Neural progenitor cell (in vitro differentiated cells): ENCODE data around the gene CEL. TPM values are rescaled to one million over a fixed set of nuclear protein-coding genes. Genes with fewer than 3 reads are reported as not detected.

Experiments
- DNase-seq: peaks from one replicate; pipeline ENCODE4 v3.0.0-alpha.2; 2016; ENCODE audit warnings: low spot score
- H2AFZ ChIP-seq: fragments of 200-600 bp; sonication (generic); replicated peaks from 2 replicates; pipeline ENCODE4 v1.6.1; 2016; ENCODE audit warnings: antibody characterized with exemption
- H3F3A ChIP-seq: fragments of 200-600 bp; sonication (generic); 2 replicates; pipeline ENCODE4 v1.6.1; 2016; ENCODE audit warnings: antibody characterized with exemption, low read depth
- H3K27ac ChIP-seq: fragments of 200-600 bp; sonication (generic); 2 replicates; pipeline ENCODE4 v1.5.1; 2016; ENCODE audit warnings: mild to moderate bottlenecking
- H3K27me3 ChIP-seq: fragments of 200-600 bp; sonication (generic); 2 replicates; pipeline ENCODE4 v1.6.1; 2016; ENCODE audit warnings: mild to moderate bottlenecking, moderate library complexity
- H3K36me3 ChIP-seq: fragments of 200-600 bp; sonication (generic); 2 replicates; pipeline ENCODE4 v1.5.1; 2016
- H3K4me1 ChIP-seq: fragments of 200-600 bp; sonication (generic); 2 replicates; pipeline ENCODE4 v1.6.1; 2016; ENCODE audit warnings: mixed run types
- H3K4me2 ChIP-seq: fragments of 200-600 bp; sonication (generic); 2 replicates; pipeline ENCODE4 v1.6.1; 2016
- H3K4me3 ChIP-seq: fragments of 200-600 bp; sonication (generic); 2 replicates; pipeline ENCODE4 v1.5.1; 2016
- H3K79me2 ChIP-seq: fragments of 200-600 bp; sonication (generic); 2 replicates; pipeline ENCODE4 v1.6.1; 2016; ENCODE audit warnings: low read depth
- H3K9ac ChIP-seq: fragments of 200-600 bp; sonication (generic); 2 replicates; pipeline ENCODE4 v1.6.1; 2016
- H3K9me3 ChIP-seq: fragments of 200-600 bp; sonication (generic); 2 replicates; pipeline ENCODE4 v1.5.1; 2016; ENCODE audit warnings: low read depth
- H4K20me1 ChIP-seq: fragments of 200-600 bp; sonication (generic); 2 replicates; pipeline ENCODE4 v1.6.1; 2016; ENCODE audit warnings: low read depth
- H3K27ac Mint-ChIP-seq: 3 replicates; pipeline ENCODE4 v1.8.0; 2021; ENCODE audit warnings: mixed read lengths
- H3K27me3 Mint-ChIP-seq: 2 replicates; pipeline ENCODE4 v1.8.0; 2022; ENCODE audit warnings: low read depth, mild to moderate bottlenecking, inconsistent platforms, moderate library complexity, mixed read lengths; ENCODE audit not compliant: insufficient read depth
- H3K36me3 Mint-ChIP-seq: 3 replicates; pipeline ENCODE4 v1.8.0; 2021; ENCODE audit warnings: mixed read lengths
- H3K4me1 Mint-ChIP-seq: 3 replicates; pipeline ENCODE4 v1.8.0; 2021; ENCODE audit warnings: mixed read lengths
- H3K4me3 Mint-ChIP-seq: 3 replicates; pipeline ENCODE4 v1.8.0; 2021; ENCODE audit warnings: mild to moderate bottlenecking, moderate library complexity, mixed read lengths
- H3K9me3 Mint-ChIP-seq: 3 replicates; pipeline ENCODE4 v1.8.0; 2020; ENCODE audit warnings: mixed read lengths
- CTCF ChIP-seq: fragments of 200-600 bp; sonication (generic); IDR thresholded peaks from 2 replicates; pipeline ENCODE4 v1.5.1; 2017; ENCODE audit warnings: antibody characterized with exemption, mild to moderate bottlenecking
- EZH2 ChIP-seq: fragments of 200-600 bp; sonication (generic); IDR thresholded peaks from 2 replicates; pipeline ENCODE4 v1.6.1; 2017; ENCODE audit warnings: antibody characterized with exemption, mild to moderate bottlenecking, moderate library complexity
- EZH2phosphoT487 ChIP-seq: fragments of 200-600 bp; sonication (generic); IDR thresholded peaks from 2 replicates; pipeline ENCODE4 v1.6.1; 2017; ENCODE audit warnings: antibody characterized with exemption
- total RNA-seq: library from RNA; depleted of rRNA; stranded (reverse); fragments of >200 nt; gene quantifications from 2 replicates; pipeline ENCODE4 v1.2.3, GENCODE V29; 2015; ENCODE audit warnings: low replicate concordance

CEL gene
- total RNA-seq, 1 donor from 2014 or later: 1.0 TPM

GRCh38 chr9:133063159-133063499, 1.3 kb downstream of the CEL start:
- no peak overlapping the region for H2AFZ ChIP-seq
- no peaks in the 10 kb centered on the region for H3K36me3 ChIP-seq
- TF ChIP-seq CTCF: no peak
- TF ChIP-seq EZH2phosphoT487: no peak
- TF ChIP-seq EZH2: no peak
- H3K9ac ChIP-seq: no peak overlapping the region
- no peaks in the 10 kb centered on the region for H4K20me1 ChIP-seq
- Mint-ChIP-seq H3K4me1 (peaks cover 16% of the 10 kb centered on the region), H3K27ac (no peak overlapping the region), H3K36me3 (peaks cover 6% of the 10 kb centered on the region), H3K27me3 (peaks cover 6% of the 10 kb centered on the region), H3K4me3 (no peak overlapping the region), H3K9me3 (no peaks in the 10 kb centered on the region)
- peaks cover 20% of the 10 kb centered on the region for H3K4me1 ChIP-seq
- H3K9me3 ChIP-seq: no peaks in the 10 kb centered on the region
- peaks cover 20% of the 10 kb centered on the region for H3F3A ChIP-seq
- no peak overlapping the region for H3K4me3 ChIP-seq
- no peak for DNase-seq
- H3K27me3 ChIP-seq: no peaks in the 10 kb centered on the region
- H3K27ac ChIP-seq: no peak overlapping the region
- no peak overlapping the region for H3K4me2 ChIP-seq
- H3K79me2 ChIP-seq: no peaks in the 10 kb centered on the region

- Histone ChIP-seq H2AFZ (no peak overlapping the region), H3K27me3 (no peaks in the 10 kb centered on the region), H3K4me3 (no peak overlapping the region), H3F3A (peaks cover 20% of the 10 kb centered on the region), H3K4me2 (no peak overlapping the region), H3K79me2 (no peaks in the 10 kb centered on the region), H3K36me3 (no peaks in the 10 kb centered on the region), H3K27ac (no peak overlapping the region), H3K4me1 (peaks cover 20% of the 10 kb centered on the region), H3K9ac (no peak overlapping the region), H4K20me1 (no peaks in the 10 kb centered on the region), H3K9me3 (no peaks in the 10 kb centered on the region)
- Mint-ChIP-seq H3K27ac (no peak overlapping the region), H3K4me1 (peaks cover 16% of the 10 kb centered on the region), H3K4me3 (no peak overlapping the region), H3K27me3 (peaks cover 6% of the 10 kb centered on the region), H3K9me3 (no peaks in the 10 kb centered on the region), H3K36me3 (peaks cover 3% of the 10 kb centered on the region)
- TF ChIP-seq EZH2phosphoT487: no peak
- DNase-seq: no peak
Observed at GRCh38 chr9:133063500-133064231, 1.9 kb downstream of the CEL start.

DNA sequence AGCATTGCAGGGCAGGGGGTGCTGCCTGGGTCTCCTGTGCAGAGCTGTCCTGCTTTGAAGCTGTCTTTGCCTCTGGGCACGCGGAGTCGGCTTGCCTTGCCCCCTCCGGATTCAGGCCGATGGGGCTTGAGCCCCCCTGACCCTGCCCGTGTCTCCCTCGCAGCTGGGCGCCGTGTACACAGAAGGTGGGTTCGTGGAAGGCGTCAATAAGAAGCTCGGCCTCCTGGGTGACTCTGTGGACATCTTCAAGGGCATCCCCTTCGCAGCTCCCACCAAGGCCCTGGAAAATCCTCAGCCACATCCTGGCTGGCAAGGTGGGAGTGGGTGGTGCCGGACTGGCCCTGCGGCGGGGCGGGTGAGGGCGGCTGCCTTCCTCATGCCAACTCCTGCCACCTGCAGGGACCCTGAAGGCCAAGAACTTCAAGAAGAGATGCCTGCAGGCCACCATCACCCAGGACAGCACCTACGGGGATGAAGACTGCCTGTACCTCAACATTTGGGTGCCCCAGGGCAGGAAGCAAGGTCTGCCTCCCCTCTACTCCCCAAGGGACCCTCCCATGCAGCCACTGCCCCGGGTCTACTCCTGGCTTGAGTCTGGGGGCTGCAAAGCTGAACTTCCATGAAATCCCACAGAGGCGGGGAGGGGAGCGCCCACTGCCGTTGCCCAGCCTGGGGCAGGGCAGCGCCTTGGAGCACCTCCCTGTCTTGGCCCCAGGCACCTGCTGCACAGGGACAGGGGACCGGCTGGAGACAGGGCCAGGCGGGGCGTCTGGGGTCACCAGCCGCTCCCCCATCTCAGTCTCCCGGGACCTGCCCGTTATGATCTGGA, 2.7 kb downstream of the CEL start:
- H3K4me3 ChIP-seq: no peak overlapping the region
- no peak overlapping the region for H3K9ac ChIP-seq
- H3K27me3 ChIP-seq: no peaks in the 10 kb centered on the region
- H3K9me3 ChIP-seq: no peaks in the 10 kb centered on the region
- H3K79me2 ChIP-seq: no peaks in the 10 kb centered on the region
- peaks cover 3% of the 10 kb centered on the region for H3K27me3 Mint-ChIP-seq
- DNase-seq: no peak
- no peak overlapping the region for H3K27ac Mint-ChIP-seq
- H3K4me1 Mint-ChIP-seq: peaks cover 10% of the 10 kb centered on the region
- H3K9me3 Mint-ChIP-seq: no peaks in the 10 kb centered on the region
- no peak overlapping the region for H3K4me3 Mint-ChIP-seq
- H3K36me3 Mint-ChIP-seq: peaks cover 2% of the 10 kb centered on the region
- no peak overlapping the region for H3K4me2 ChIP-seq
- TF ChIP-seq EZH2 (no peak), EZH2phosphoT487 (no peak), CTCF (no peak)
- H3F3A ChIP-seq: peaks cover 15% of the 10 kb centered on the region
- no peak overlapping the region for H3K27ac ChIP-seq
- peaks cover 17% of the 10 kb centered on the region for H3K4me1 ChIP-seq
- no peak overlapping the region for H2AFZ ChIP-seq
- H4K20me1 ChIP-seq: no peaks in the 10 kb centered on the region
- H3K36me3 ChIP-seq: no peaks in the 10 kb centered on the region

DNA sequence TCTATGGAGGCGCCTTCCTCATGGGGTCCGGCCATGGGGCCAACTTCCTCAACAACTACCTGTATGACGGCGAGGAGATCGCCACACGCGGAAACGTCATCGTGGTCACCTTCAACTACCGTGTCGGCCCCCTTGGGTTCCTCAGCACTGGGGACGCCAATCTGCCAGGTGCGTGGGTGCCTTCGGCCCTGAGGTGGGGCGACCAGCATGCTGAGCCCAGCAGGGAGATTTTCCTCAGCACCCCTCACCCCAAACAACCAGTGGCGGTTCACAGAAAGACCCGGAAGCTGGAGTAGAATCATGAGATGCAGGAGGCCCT, 3.2 kb downstream of the CEL start:
- Histone ChIP-seq H3K9me3 (no peaks in the 10 kb centered on the region), H3K4me1 (peaks cover 12% of the 10 kb centered on the region), H3F3A (peaks cover 10% of the 10 kb centered on the region), H3K27ac (no peak overlapping the region), H3K9ac (no peak overlapping the region), H3K36me3 (no peaks in the 10 kb centered on the region), H3K27me3 (no peaks in the 10 kb centered on the region), H2AFZ (no peak overlapping the region), H3K4me3 (no peak overlapping the region), H4K20me1 (no peaks in the 10 kb centered on the region), H3K4me2 (no peak overlapping the region), H3K79me2 (no peaks in the 10 kb centered on the region)
- Mint-ChIP-seq H3K9me3 (no peaks in the 10 kb centered on the region), H3K36me3 (peaks cover 2% of the 10 kb centered on the region), H3K27ac (no peak overlapping the region), H3K4me1 (peaks cover 6% of the 10 kb centered on the region), H3K4me3 (peak overlapping the region; percentile 35), H3K27me3 (peaks cover 3% of the 10 kb centered on the region)
- no peak for DNase-seq
- TF ChIP-seq CTCF (no peak), EZH2phosphoT487 (no peak), EZH2 (no peak)
